SKM-1 (cell line): Measurements from ENCODE around the gene SBK3.
"Not testable (repeated sequence)": the region's sequence is repeated elsewhere in the genome, so short reads cannot be mapped to it uniquely, and the experiment has no call there.

Source experiments
- DNase-seq: peaks from one replicate; lab custom pipeline; 2025; ENCODE audit not compliant: unreplicated experiment; lab: John Stamatoyannopoulos, UW

SBK3 gene

DNA sequence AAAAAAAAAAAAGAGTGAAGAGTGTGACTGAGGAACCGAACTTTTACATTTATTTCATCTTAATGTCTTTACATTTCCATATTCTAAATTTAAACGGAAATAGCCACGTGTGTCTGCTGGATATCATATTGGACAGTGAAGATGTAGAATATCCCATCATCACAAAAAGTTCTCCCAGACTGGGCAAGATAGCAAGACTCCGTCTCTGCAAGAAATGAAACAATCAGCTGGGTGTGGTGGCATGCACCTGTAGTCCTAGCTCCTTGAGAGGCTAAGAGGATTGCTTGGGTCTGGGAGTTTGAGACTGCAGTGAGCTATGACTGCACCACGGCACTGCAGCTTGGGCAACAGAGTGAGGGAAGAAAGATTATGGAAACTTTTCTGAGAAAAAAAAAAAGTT is 31.4 kb upstream of the SBK3 start:
- DNase-seq = no peak

DNA sequence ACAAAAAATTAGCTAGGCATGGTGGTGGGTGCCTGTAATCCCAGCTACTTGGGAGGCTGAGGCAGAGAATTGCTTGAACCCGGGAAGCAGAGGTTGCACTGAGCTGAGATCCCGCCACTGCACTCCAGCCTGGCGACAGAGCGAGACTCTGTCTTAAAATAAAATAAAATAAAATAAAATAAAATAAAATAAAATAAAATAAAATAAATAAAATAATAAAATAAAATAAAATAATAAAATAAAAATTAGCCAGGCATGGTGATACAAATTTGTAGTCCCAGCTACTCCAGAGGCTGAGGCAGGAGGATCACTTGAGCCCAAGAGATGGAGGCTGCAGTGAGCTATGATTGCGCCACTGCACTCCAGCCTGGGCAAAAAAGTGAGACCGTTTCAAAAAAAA is 28.6 kb upstream of the SBK3 start:
- not testable (repeated sequence) for DNase-seq

GRCh38 chr19:55569477-55569876 is 24.1 kb upstream of the SBK3 start:
- DNase-seq = not testable (repeated sequence)

DNA sequence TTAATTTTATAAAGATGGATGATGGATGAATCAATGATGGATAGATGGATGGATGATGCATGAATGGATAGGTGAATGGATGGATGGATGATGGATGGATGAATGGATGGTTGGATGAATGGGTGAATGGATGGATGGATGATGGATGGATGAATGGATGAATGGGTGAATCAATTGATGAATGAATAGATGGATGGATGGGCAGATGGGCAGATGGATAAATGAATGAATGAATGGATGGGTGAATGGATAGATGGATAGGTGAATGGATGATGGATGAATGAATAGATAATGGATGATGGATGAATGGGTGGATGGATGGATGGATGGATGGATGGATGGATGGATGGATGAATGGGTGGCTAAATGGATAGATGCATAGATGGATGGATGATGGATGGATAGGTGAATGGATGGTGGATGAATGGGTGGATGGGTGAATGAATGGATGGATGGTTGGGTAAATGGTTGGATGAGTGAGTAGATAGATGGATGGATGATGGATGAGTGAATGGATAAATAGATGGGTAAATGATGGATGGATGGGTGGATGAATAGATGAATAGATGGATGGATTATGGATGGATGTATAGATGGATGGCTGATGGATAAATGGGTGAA is 22.5 kb upstream of the SBK3 start:
- DNase-seq = no peak

- DNase-seq = no peak
These were observed 21.5 kb upstream of the SBK3 start for GRCh38 chr19:55566823-55567222.

GRCh38 chr19:55563261-55563690 is 17.9 kb upstream of the SBK3 start:
- no peak for DNase-seq

DNA sequence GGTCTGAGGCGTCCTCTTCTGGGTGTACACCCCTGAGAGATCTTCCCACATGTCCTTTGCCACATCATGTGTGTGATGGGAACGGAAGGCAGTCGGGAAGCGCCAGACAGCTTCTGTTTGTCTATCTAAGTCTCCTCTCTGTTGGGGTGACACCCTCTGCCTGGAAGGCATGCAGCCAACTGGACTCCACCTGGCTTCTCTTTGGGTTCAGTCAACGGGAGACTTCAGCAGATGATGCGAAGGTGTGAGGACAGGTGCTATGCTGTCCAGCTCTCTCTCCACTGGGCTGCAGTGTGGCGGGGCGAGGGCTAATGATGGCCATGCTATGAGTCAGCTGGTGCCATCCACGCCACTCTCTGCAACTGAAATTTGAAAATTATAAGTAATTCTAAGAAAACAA is 14.3 kb upstream of the SBK3 start:
- DNase-seq = no peak

- no peak for DNase-seq
These were observed 9.4 kb upstream of the SBK3 start for GRCh38 chr19:55554741-55555152.

GRCh38 chr19:55554302-55554701 is 9.0 kb upstream of the SBK3 start:
- DNase-seq = no peak

GRCh38 chr19:55553217-55554182 is 8.2 kb upstream of the SBK3 start:
- no peak for DNase-seq

GRCh38 chr19:55552620-55553019 is 7.3 kb upstream of the SBK3 start:
- no peak for DNase-seq

DNA sequence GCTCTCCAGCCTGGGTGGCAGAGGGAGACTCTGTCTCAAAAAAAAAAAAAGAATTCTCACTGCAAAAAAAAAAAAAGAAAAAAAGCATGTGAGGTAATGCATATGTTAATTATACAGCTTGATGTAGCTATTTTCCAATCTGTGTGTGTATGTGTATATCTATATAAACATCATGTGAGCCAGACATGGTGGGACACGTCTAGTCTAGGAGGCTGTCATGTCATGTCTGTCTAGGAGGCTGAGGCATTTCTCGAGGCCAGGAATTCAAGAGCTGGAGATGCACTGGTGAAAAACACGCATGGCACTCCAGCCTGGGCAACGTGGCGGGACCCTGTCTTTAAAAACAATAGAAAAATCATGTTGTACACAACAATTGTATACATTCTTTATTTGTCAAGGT is 6.9 kb upstream of the SBK3 start:
- DNase-seq = no peak

- no peak for DNase-seq
These were observed 4.9 kb upstream of the SBK3 start for GRCh38 chr19:55550321-55550650.

DNA sequence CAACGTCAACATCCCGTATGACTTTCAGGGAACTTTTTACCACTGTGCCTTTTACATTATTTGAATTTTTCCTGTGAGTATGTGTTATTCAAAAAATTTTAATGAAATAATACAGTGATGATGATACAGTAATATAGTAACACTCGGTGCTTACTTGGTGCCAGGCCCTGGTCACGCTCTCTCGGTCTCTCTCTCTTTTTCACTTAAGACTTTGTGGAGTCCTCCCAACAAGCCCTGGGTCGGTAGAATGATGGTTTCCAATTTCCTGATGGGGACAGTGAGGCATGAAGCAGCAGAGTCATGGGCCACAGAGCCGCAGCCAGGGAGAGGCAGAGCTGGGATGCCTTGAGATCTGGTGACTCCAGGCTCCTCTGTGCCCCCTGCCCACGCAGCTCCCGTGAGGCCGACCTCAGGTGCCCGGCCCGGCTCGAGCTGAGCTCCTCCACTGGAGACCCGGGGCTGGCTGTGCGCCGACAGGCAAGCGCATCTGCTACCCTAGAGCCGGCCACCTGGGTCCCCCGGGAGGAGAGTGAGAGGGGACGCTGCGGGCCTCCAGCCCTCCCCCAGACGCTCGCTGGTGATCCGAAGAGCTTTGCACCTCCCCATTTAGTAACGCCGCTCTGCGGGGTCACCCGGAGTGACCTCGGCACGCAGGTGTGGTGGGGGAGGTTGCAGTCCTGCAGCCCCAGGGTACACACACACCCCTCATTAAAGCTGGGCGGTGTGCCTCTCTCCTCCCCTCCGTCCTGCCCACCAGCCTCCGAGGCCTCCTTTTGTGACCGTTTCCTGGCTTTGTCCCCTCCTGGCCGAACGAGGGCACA is 4.4 kb upstream of the SBK3 start:
- no peak for DNase-seq

DNA sequence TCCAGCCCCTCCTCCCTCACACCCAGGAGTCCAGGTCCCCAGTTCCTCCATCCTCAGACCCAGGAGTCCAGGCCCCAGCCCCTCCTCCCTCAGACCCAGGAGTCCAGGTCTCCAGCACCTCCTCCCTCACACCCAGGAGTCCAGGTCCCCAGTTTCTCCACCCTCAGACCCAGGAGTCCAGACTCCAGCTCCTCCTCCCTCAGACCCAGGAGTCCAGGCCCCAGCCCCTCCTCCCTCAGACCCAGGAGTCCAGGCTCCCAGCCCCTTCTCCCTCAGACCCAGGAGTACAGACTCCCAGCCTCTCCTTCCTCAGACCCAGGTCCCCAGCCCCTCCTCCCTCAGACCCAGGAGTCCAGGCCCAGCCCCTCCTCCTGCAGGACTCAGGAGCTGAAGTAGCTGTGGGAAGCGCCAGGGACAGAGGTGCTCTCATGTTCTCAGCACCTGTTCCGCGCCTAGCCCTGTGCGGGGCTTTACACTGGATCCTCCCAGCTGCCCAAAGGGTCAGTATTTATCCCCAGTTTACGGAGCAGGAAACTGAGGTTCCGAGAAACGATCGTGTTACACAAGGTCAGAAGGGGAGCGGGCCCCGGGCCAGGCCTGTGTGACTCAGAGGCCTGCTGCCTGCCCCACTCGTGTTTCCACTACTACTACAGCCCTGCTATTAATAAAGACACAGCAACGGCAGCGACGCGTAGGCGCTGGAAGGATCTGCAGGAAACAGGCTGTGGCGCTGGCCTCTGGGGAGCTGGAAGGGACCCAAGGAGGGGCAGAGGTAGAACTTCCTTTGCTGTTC is 1.7 kb upstream of the SBK3 start:
- no peak for DNase-seq

GRCh38 chr19:55546011-55546410 is 668 bp upstream of the SBK3 start:
- no peak for DNase-seq

DNA sequence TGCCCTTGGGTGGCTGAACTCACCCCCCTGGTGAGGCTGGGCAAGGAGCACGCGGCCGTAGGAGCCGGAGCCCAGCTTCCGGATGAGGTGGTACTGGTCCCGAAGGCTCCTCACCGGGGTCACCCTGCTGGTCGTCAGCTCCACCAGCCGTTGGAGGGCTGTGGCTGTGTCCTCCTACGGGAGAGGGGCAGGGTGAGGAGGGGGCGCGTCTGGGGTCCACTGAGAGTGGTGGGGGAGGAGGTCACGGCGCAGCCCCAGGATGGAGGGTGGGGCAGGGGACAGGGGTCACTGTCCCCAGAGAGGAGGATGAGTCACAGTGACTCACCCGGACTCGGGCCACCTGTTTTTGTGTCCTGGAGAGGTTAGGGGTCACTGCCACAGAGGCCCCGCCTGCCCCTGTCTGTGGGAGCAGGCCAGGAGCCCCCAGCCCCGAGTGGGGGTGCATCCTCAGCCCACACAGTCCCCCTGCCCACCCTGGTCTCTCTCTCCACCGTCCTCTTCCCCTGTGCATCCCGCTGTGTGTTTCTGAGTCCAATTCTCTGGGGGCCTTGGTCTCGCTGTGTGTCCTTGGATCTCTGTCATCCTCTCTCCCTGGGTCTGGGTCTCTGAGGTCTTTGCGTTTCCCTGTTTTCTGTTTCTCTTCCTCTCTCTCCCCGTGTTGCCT is 435 bp downstream of the SBK3 start:
- DNase-seq = no peak

DNA sequence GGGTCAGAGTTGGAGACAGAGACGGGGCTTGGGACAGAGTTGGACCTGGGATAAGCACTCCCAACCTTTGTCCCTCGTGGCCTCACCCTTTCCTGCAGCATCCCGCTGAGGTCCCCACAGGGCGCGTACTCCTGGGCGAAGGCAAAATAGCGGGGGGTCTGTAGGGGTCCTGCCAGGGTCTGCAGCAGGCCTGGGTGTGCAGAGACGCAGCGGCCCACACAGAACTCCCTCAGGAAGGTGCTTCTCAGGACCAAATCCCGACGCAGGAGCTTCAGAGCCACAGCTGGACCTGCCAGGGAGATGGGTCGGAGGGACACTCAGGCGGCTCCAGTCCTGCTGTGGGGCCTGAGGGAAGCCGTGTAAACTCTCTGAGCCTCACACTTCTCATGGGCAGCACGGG is 1.3 kb downstream of the SBK3 start:
- DNase-seq = no peak

DNA sequence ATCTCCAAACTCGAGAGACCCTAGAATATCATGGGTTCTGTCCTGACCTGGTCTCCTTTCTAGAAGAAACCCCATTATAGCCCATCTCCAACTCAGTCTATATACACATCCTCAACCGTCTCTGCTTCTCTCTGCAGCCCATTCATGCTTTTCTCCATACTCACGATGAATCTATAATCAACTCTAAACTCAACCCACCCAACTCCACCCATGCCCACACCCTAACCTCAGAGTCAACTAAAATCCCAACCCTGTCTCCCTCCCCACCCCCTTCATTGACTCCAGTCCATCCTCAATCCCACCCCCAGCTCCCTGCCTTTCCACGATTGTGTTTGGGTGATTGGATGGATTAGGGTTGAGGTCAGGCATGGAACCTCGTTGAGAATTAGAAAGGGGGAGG is 1.8 kb downstream of the SBK3 start:
- DNase-seq = no peak

DNA sequence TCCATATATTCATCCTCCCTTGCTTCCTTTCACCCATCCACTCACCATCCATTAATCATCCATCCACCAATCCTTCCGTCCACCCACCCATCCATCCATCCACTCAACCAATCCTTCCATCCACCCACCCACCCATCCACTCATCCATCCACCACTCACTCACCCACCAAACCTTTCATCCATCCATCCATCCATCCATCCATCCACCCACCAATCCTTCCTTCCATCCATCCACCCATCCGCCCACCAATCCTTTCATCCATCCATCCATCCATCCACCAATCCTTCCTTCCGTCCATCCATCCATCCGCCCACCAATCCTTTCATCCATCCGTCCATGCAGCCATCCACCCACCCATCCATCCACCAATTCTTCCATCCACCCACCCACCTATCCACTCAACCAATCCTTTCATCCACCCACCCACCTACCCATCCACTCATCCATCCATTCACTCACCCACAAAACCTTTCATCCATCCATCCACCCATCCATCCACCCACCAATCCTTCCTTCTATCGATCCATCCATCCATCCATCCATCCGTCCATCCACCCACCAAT is 3.0 kb downstream of the SBK3 start:
- DNase-seq = no peak
